ENCODE data around the gene TNFAIP2. TPM values are rescaled to one million over a fixed set of nuclear protein-coding genes. Genes with fewer than 3 reads are reported as not detected.

The TNFAIP2 gene
- polyA plus RNA-seq, 3 donors, result 22.4 to 29.4 (median 23.1) TPM

GRCh38 chr14:103177376-103177775 lies 54.1 kb downstream of the TNFAIP2 start:
- DNase-seq (ENCODE audit: low read depth in 3 of 3, low spot score in 2 of 3), result no peak

GRCh38 chr14:103178521-103178920 lies 55.3 kb downstream of the TNFAIP2 start:
- DNase-seq (ENCODE audit: low read depth in 3 of 3, low spot score in 2 of 3), result no peak

- DNase-seq (ENCODE audit: low read depth in 3 of 3, low spot score in 2 of 3), result no peak
These were observed 55.8 kb downstream of the TNFAIP2 start for GRCh38 chr14:103179094-103179493.

- no peak for DNase-seq (ENCODE audit: low read depth in 3 of 3, low spot score in 2 of 3)
These were observed 57.1 kb downstream of the TNFAIP2 start for GRCh38 chr14:103180331-103180730.

DNA sequence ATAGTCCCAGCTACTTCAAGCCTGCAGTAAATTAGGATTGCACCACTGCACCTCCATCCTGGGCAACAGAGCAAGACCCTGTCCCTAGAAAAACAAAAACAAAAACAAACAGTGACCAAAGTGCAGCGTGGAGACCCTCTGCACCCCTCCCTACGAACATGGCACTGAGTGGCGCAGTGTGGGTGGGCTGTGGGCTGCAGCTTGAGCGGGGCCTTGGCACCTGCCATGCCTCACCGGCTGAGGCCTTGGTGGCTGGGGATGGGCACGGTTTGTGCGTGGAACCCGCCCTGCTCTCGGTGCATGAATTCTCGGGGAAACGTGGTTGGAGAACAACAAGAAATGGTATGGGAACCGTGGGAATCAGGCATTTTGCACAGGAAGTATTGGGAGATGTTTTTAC lies 60.8 kb downstream of the TNFAIP2 start:
- no peak for DNase-seq (ENCODE audit: low read depth in 3 of 3, low spot score in 2 of 3)

GRCh38 chr14:103185051-103186029 lies 62.1 kb downstream of the TNFAIP2 start:
- DNase-seq (ENCODE audit: low read depth in 3 of 3, low spot score in 2 of 3), result no peak

GRCh38 chr14:103186241-103186822 lies 63.1 kb downstream of the TNFAIP2 start:
- DNase-seq (ENCODE audit: low read depth in 3 of 3, low spot score in 2 of 3), result no peak

Other genes with a start within 250 kb of the TNFAIP2 start
- 10 to 100 TPM; 15.9 to 22.6 (median 17.7) TPM for gene AMN, start 200.8 kb upstream of the TNFAIP2 start, polyA plus RNA-seq (ENCODE audit: insufficient read length in 3 of 3)
- 10 to 100 TPM; 69.7 to 74.1 (median 70.4) TPM for gene CDC42BPB, start 65.9 kb upstream of the TNFAIP2 start, polyA plus RNA-seq (ENCODE audit: insufficient read length in 3 of 3)
- gene LBHD2, start 39.3 kb upstream of the TNFAIP2 start, polyA plus RNA-seq (ENCODE audit: insufficient read length in 3 of 3), result not detected
- gene EXOC3L4, start 28.7 kb upstream of the TNFAIP2 start, polyA plus RNA-seq (ENCODE audit: insufficient read length in 3 of 3), result 1 to 10 TPM; 1.4 to 2.8 (median 2.0) TPM
- 100 to 1,000 TPM; 258 to 291 (median 266) TPM for gene EIF5, start 210.8 kb downstream of the TNFAIP2 start, polyA plus RNA-seq (ENCODE audit: insufficient read length in 3 of 3)